DMS53 (cell line): ENCODE results near the gene VWF.
A peak's percentile ranks its signal among the peaks of the same experiment; 100 is the strongest.

Source experiments
- DNase-seq: peaks from one replicate; lab custom pipeline; 2025; lab: John Stamatoyannopoulos, UW

Gene VWF

GRCh38 chr12:5947006-5947405 lies 177.5 kb downstream of the VWF start:
- no peak for DNase-seq

- DNase-seq: no peak
These were observed 178.1 kb downstream of the VWF start for GRCh38 chr12:5946388-5946787.

- no peak for DNase-seq
These were observed 179.1 kb downstream of the VWF start, which contains the start of gene ANO2 for GRCh38 chr12:5945071-5946008. ANO2 (minus strand) TSS chr12:5945259; CDS start chr12:5945217, 42 bp downstream.

- no peak for DNase-seq
These were observed 179.8 kb downstream of the VWF start for GRCh38 chr12:5944688-5945070.

- DNase-seq: no peak
These were observed 180.4 kb downstream of the VWF start for GRCh38 chr12:5944053-5944452.

- DNase-seq: no peak
These were observed 182.6 kb downstream of the VWF start for GRCh38 chr12:5941907-5942306.

GRCh38 chr12:5927732-5928516 lies 196.5 kb downstream of the VWF start:
- DNase-seq: no peak

- no peak for DNase-seq
These were observed 198.8 kb downstream of the VWF start for GRCh38 chr12:5925646-5926045.

- no peak for DNase-seq
These were observed 200.1 kb downstream of the VWF start for GRCh38 chr12:5924342-5924741.

- no peak for DNase-seq
These were observed 200.7 kb downstream of the VWF start for GRCh38 chr12:5923751-5924150.

GRCh38 chr12:5923043-5923605 lies 201.3 kb downstream of the VWF start:
- no peak for DNase-seq

- no peak for DNase-seq
These were observed 202.2 kb downstream of the VWF start for GRCh38 chr12:5921966-5922899.

- no peak for DNase-seq
These were observed 203.2 kb downstream of the VWF start for GRCh38 chr12:5921027-5921909.

- DNase-seq: no peak
These were observed 207.6 kb downstream of the VWF start for GRCh38 chr12:5916785-5917290.

- no peak for DNase-seq
These were observed 209.0 kb downstream of the VWF start for GRCh38 chr12:5915511-5915910.

GRCh38 chr12:5914387-5915149 lies 209.9 kb downstream of the VWF start:
- DNase-seq: no peak

- DNase-seq: no peak
These were observed 211.1 kb downstream of the VWF start for GRCh38 chr12:5913387-5913786.

- DNase-seq: peak; percentile 35
These were observed 211.8 kb downstream of the VWF start for GRCh38 chr12:5912437-5913334.
